ENCODE results near the gene TPD52L1. TPM values are rescaled to one million over a fixed set of nuclear protein-coding genes. Genes with fewer than 3 reads are reported as not detected.

TPD52L1 gene
- total and polyA plus RNA-seq, 10 donors, result 0.80 to 9.1 (median 3.9) TPM

DNA sequence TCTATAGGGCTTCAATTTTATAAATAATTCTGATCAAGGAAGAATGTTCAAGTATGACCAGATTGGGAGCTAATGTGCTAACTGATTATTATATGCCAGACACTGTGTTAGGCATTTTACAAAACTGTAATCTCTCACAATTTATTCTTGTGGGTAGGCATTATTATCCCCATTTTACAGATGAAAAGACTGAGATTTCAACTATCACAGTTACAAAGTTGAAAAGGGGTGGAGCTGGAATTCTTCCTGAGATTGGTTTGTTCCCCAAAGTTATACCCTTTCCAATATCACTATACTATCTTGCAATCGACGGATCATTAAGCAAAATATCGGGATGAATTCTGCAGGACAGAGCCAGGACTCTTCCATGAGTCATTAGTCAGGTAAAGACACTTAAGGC, 57.1 kb downstream of the TPD52L1 start:
- intact Hi-C loops (cut with DNase I; ENCODE audit: low total_unique reads), result no loop called here
- WGBS, 5 donors, result 92 to 97% (median 95%) methylated on average over 3 of the region's 3 CpGs
- H3K4me3 ChIP-seq, result no peak overlapping the region

DNA sequence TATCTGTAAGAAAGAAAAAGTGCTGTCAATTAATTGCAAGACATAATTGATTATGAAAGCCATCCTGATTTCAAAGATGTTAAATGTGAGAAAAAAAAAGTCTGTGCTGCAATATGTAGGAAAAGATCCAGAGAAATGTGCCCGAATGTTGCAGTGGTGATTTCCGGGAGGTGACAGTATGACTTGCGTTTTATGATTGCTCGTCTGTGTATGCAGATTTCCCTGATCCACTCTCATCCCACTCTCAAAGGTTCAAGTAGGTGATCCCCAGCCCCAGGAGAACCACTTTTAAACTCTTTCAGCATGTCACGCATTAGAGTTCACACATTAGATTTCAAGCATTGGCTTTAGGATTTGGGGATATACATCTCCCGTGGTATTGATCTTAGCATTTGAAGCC, 57.8 kb downstream of the TPD52L1 start:
- Histone ChIP-seq H3K27me3 (replicated peaks in 1 of 7) (no peaks in the 10 kb centered on the region), H3K4me1 (no peaks in the 10 kb centered on the region), H3K36me3 (no peaks in the 10 kb centered on the region), H3K27ac (no peak overlapping the region), H3K9me3 (no peaks in the 10 kb centered on the region), H3K4me3 (no peak overlapping the region)
- DNase-seq, result no peak
- WGBS, 5 donors, result 91 to 97% (median 92%) methylated on average over 6 of the region's 6 CpGs
- TF ChIP-seq, protein P1, sequence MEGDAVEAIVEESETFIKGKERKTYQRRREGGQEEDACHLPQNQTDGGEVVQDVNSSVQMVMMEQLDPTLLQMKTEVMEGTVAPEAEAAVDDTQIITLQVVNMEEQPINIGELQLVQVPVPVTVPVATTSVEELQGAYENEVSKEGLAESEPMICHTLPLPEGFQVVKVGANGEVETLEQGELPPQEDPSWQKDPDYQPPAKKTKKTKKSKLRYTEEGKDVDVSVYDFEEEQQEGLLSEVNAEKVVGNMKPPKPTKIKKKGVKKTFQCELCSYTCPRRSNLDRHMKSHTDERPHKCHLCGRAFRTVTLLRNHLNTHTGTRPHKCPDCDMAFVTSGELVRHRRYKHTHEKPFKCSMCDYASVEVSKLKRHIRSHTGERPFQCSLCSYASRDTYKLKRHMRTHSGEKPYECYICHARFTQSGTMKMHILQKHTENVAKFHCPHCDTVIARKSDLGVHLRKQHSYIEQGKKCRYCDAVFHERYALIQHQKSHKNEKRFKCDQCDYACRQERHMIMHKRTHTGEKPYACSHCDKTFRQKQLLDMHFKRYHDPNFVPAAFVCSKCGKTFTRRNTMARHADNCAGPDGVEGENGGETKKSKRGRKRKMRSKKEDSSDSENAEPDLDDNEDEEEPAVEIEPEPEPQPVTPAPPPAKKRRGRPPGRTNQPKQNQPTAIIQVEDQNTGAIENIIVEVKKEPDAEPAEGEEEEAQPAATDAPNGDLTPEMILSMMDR (IDR thresholded peaks at IDR 0.05 in 8 of 11, conservative IDR thresholded peaks at IDR 0.05 in 3 of 11), result no peak
- TF ChIP-seq POLR2AphosphoS5 (IDR thresholded peaks at IDR 0.05) (no peak), POLR2A (IDR thresholded peaks at IDR 0.05) (no peak)
- intact Hi-C loops (cut with DNase I; ENCODE audit: low total_unique reads), result no loop called here

More for the DNA sequence above, 57.1 kb downstream of the TPD52L1 start:
- H3K27me3 ChIP-seq (replicated peaks in 1 of 7), result no peaks in the 10 kb centered on the region
- H3K9me3 ChIP-seq, result no peaks in the 10 kb centered on the region
- no peaks in the 10 kb centered on the region for H3K36me3 ChIP-seq
- no peak overlapping the region for H3K27ac ChIP-seq
- H3K4me1 ChIP-seq, result no peaks in the 10 kb centered on the region
- no peak for DNase-seq
- no peak for TF ChIP-seq POLR2A (IDR thresholded peaks at IDR 0.05)
- no peak for TF ChIP-seq POLR2AphosphoS5 (IDR thresholded peaks at IDR 0.05)

DNA sequence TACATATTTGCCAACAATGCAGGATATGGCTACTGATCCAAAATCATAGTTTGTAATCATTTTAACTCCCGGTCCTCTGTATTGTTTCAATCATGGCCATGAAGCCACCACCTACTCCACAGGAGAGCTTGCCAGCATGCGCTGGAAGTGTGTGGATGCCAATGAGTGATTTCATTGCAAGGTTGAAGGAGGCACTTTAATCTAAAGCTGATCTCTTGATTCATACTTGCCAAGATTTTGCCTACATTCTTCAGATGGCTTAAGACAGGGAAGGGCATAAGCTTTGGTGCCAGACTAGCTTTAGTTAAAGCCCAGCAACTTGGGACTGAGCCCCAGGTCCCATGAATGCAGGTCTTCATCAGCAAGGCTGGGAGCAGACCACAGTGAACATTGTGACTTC, 58.8 kb downstream of the TPD52L1 start:
- Histone ChIP-seq H3K36me3 (no peaks in the 10 kb centered on the region), H3K27me3 (replicated peaks in 1 of 7) (no peaks in the 10 kb centered on the region), H3K4me3 (no peak overlapping the region), H3K9me3 (no peaks in the 10 kb centered on the region), H3K4me1 (no peaks in the 10 kb centered on the region), H3K27ac (no peak overlapping the region)
- 85 to 98% (median 93%) methylated on average over 2 of the region's 2 CpGs for WGBS, 5 donors
- intact Hi-C loops (cut with DNase I; ENCODE audit: low total_unique reads), result no loop called here
- TF ChIP-seq POLR2AphosphoS5 (IDR thresholded peaks at IDR 0.05) (no peak), POLR2A (IDR thresholded peaks at IDR 0.05) (no peak)
- TF ChIP-seq, protein P1 (IDR thresholded peaks at IDR 0.05 in 8 of 11, conservative IDR thresholded peaks at IDR 0.05 in 3 of 11), result no peak
- no peak for DNase-seq

DNA sequence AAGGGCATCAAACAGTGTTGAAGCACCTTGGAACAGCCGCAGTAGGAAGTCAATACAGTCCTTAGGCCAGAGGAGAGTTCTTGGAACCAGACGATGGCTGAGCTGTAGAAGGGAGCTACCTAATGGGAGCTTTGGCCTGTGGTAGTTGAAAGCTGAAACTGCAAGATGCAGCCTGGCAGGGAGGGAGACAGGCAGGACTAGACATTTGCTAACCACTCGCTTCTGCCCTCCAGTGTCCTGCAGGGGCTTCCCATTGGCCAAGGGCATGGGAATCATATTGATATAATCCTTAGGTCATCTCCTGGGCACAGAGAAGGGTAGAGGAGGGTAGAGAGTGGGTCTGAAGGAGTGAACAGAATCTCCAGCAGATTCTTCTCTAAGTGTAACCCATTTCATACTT, 60.4 kb downstream of the TPD52L1 start:
- Histone ChIP-seq H3K27me3 (replicated peaks in 1 of 7) (no peaks in the 10 kb centered on the region), H3K27ac (no peak overlapping the region), H3K4me1 (no peaks in the 10 kb centered on the region), H3K4me3 (no peak overlapping the region), H3K9me3 (no peaks in the 10 kb centered on the region), H3K36me3 (no peaks in the 10 kb centered on the region)
- no peak for DNase-seq
- TF ChIP-seq POLR2AphosphoS5 (IDR thresholded peaks at IDR 0.05) (no peak), POLR2A (IDR thresholded peaks at IDR 0.05) (no peak)
- TF ChIP-seq, protein P1 (IDR thresholded peaks at IDR 0.05 in 8 of 11, conservative IDR thresholded peaks at IDR 0.05 in 3 of 11), result no peak
- intact Hi-C loops (cut with DNase I; ENCODE audit: low total_unique reads), result no loop called here
- WGBS, 5 donors, result 87 to 98% (median 90%) methylated on average over 3 of the region's 3 CpGs

DNA sequence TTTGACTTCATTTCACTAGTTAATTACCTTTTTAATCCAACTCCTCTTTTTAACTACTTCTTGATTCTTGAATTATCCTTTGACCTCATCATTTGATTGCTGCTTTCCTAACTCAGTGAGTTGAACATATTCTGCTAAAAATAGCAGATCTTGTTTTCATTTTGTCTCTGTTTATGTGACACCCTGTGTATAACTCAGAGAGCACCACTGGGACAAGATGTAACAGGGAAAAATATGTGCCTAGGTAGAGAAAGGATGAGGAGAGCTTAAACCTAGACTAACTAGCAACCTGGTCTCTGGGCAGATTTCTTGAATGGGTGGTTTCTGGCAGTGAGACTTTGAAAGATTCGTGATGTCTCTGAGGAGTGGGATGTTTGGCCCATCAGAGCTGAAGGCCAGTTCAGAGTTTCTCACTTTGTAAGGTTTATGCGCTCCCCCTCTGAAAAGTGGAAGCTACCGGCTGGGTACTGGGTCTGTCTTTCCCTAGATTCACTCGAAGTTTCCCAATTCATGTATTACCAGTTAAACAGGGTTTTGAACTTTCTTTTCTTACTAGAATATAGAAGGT, 61.8 kb downstream of the TPD52L1 start:
- DNase-seq, result no peak
- WGBS, 5 donors, result 83 to 96% (median 86%) methylated on average over 4 of the region's 4 CpGs
- Histone ChIP-seq H3K4me1 (no peaks in the 10 kb centered on the region), H3K4me3 (no peak overlapping the region), H3K27me3 (replicated peaks in 1 of 7) (no peaks in the 10 kb centered on the region), H3K27ac (no peak overlapping the region), H3K9me3 (no peaks in the 10 kb centered on the region), H3K36me3 (no peaks in the 10 kb centered on the region)
- no peak for TF ChIP-seq POLR2A (IDR thresholded peaks at IDR 0.05)
- TF ChIP-seq, protein P1 (IDR thresholded peaks at IDR 0.05 in 8 of 11, conservative IDR thresholded peaks at IDR 0.05 in 3 of 11), result no peak
- TF ChIP-seq POLR2AphosphoS5 (IDR thresholded peaks at IDR 0.05), result no peak
- intact Hi-C loops (cut with DNase I; ENCODE audit: low total_unique reads), result no loop called here
